ENCODE results near the gene MICALL2. TPM values are rescaled to one million over a fixed set of nuclear protein-coding genes. Genes with fewer than 3 reads are reported as not detected.

MICALL2 gene
- total RNA-seq, 4 donors from 2014 or later: 111 to 272 (median 209) TPM

- Histone ChIP-seq H3K27ac (no peak overlapping the region), H3K4me3 (no peak overlapping the region), H3K36me3 (no peaks in the 10 kb centered on the region), H3K4me1 (no peaks in the 10 kb centered on the region), H3K27me3 (peaks cover 0 to 35% of the 10 kb centered on the region in 2 donors), H3K9me3 (peaks cover 0 to 8% (median 4%) of the 10 kb centered on the region in 4 donors)
- TF ChIP-seq CTCF (IDR thresholded peaks at IDR 0.05) (no peak), POLR2A (IDR thresholded peaks at IDR 0.05) (no peak)
- no peak for DNase-seq
These were observed 54.2 kb downstream of the MICALL2 start for GRCh38 chr7:1404898-1405548.

- Histone ChIP-seq H3K4me3 (no peak overlapping the region), H3K9me3 (peaks cover 0 to 8% (median 4%) of the 10 kb centered on the region in 4 donors), H3K36me3 (no peaks in the 10 kb centered on the region), H3K4me1 (no peaks in the 10 kb centered on the region), H3K27me3 (peaks cover 0 to 31% of the 10 kb centered on the region in 2 donors), H3K27ac (no peak overlapping the region)
- DNase-seq: no peak
- TF ChIP-seq CTCF (IDR thresholded peaks at IDR 0.05): no peak
- no peak for TF ChIP-seq POLR2A (IDR thresholded peaks at IDR 0.05)
These were observed 54.8 kb downstream of the MICALL2 start for GRCh38 chr7:1404460-1404809.

GRCh38 chr7:1403638-1404459, 55.4 kb downstream of the MICALL2 start:
- peaks cover 0 to 8% (median 4%) of the 10 kb centered on the region in 4 donors for H3K9me3 ChIP-seq
- H3K27ac ChIP-seq: no peak overlapping the region
- DNase-seq: no peak
- TF ChIP-seq POLR2A (IDR thresholded peaks at IDR 0.05) (no peak), CTCF (IDR thresholded peaks at IDR 0.05) (no peak)
- H3K4me1 ChIP-seq: no peaks in the 10 kb centered on the region
- H3K36me3 ChIP-seq: no peaks in the 10 kb centered on the region
- H3K4me3 ChIP-seq: no peak overlapping the region
- H3K27me3 ChIP-seq: peaks cover 0 to 28% of the 10 kb centered on the region in 2 donors

- Histone ChIP-seq H3K4me3 (no peak overlapping the region), H3K27ac (no peak overlapping the region), H3K4me1 (no peaks in the 10 kb centered on the region), H3K27me3 (peaks cover 0 to 23% of the 10 kb centered on the region in 2 donors), H3K36me3 (no peaks in the 10 kb centered on the region), H3K9me3 (peaks cover 0 to 8% (median 4%) of the 10 kb centered on the region in 4 donors)
- no peak for TF ChIP-seq CTCF (IDR thresholded peaks at IDR 0.05)
- no peak for TF ChIP-seq POLR2A (IDR thresholded peaks at IDR 0.05)
- DNase-seq: no peak
These were observed 56.3 kb downstream of the MICALL2 start for GRCh38 chr7:1402791-1403637.

- no peaks in the 10 kb centered on the region for H3K4me1 ChIP-seq
- no peak overlapping the region for H3K27ac ChIP-seq
- peaks cover 0 to 8% (median 4%) of the 10 kb centered on the region in 4 donors for H3K9me3 ChIP-seq
- H3K4me3 ChIP-seq: no peak overlapping the region
- H3K36me3 ChIP-seq: no peaks in the 10 kb centered on the region
- peaks cover 0 to 23% of the 10 kb centered on the region in 2 donors for H3K27me3 ChIP-seq
- DNase-seq: no peak
- TF ChIP-seq CTCF (IDR thresholded peaks at IDR 0.05) (no peak), POLR2A (IDR thresholded peaks at IDR 0.05) (no peak)
These were observed 57.0 kb downstream of the MICALL2 start for GRCh38 chr7:1402110-1402790.

Data from Peyer's patch (tissue), 4 donors.